ENCODE measurements around the gene G3BP2. TPM values are rescaled to one million over a fixed set of nuclear protein-coding genes. Genes with fewer than 3 reads are reported as not detected.

G3BP2 gene
- total RNA-seq, 1 donor from 2014 or later: 281 TPM

GRCh38 chr4:75698162-75698962 is 25.2 kb upstream of the G3BP2 start:
- DNase-seq (ENCODE audit: low read depth) (no peak), FAIRE-seq (no peak)
- H3K9me3 Mint-ChIP-seq (ENCODE audit: unreplicated experiment): no peaks in the 10 kb centered on the region
- H3K27me3 Mint-ChIP-seq (ENCODE audit: low read depth, unreplicated experiment): no peaks in the 10 kb centered on the region
- peaks cover 12% of the 10 kb centered on the region for H4K20me1 ChIP-seq (ENCODE audit: insufficient read depth, low read length)
- no peak overlapping the region for H3K9ac ChIP-seq (ENCODE audit: low read length)
- H3K4me3 ChIP-seq (ENCODE audit: insufficient read depth, low read depth, low read length): no peak overlapping the region
- no peaks in the 10 kb centered on the region for H3K36me3 ChIP-seq (ENCODE audit: insufficient read depth, low read length)
- no peak for TF ChIP-seq CTCF (IDR thresholded peaks at IDR 0.05; ENCODE audit: insufficient read depth, low read depth, low read length)
- no peaks in the 10 kb centered on the region for H3K4me1 ChIP-seq (ENCODE audit: insufficient read depth, low read length)
- no peak overlapping the region for H3K27ac Mint-ChIP-seq (ENCODE audit: unreplicated experiment)
- H2AFZ ChIP-seq (ENCODE audit: low read depth, low read length): no peak overlapping the region
- H3K4me2 ChIP-seq (ENCODE audit: low read length): no peak overlapping the region
- H3K27me3 ChIP-seq (ENCODE audit: insufficient read depth, low read length): no peaks in the 10 kb centered on the region
- H3K36me3 Mint-ChIP-seq (ENCODE audit: low read depth, unreplicated experiment): peaks cover 21% of the 10 kb centered on the region
- H3K4me1 Mint-ChIP-seq (ENCODE audit: low read depth, unreplicated experiment): peaks cover 3% of the 10 kb centered on the region
- H3K27ac ChIP-seq (ENCODE audit: low read depth, low read length): no peak overlapping the region
- no peak overlapping the region for H3K4me3 Mint-ChIP-seq (ENCODE audit: unreplicated experiment)
- H3K9me3 ChIP-seq (ENCODE audit: insufficient read depth, low read depth, low read length): no peaks in the 10 kb centered on the region
- peaks cover 4% of the 10 kb centered on the region for H3K79me2 ChIP-seq (ENCODE audit: insufficient read depth, low read length)

- Mint-ChIP-seq H3K4me1 (ENCODE audit: low read depth, unreplicated experiment) (no peaks in the 10 kb centered on the region), H3K27ac (ENCODE audit: unreplicated experiment) (no peak overlapping the region), H3K27me3 (ENCODE audit: low read depth, unreplicated experiment) (no peaks in the 10 kb centered on the region), H3K36me3 (ENCODE audit: low read depth, unreplicated experiment) (peaks cover 25% of the 10 kb centered on the region), H3K9me3 (ENCODE audit: unreplicated experiment) (no peaks in the 10 kb centered on the region), H3K4me3 (ENCODE audit: unreplicated experiment) (no peak overlapping the region)
- no peak overlapping the region for H2AFZ ChIP-seq (ENCODE audit: low read depth, low read length)
- FAIRE-seq (no peak), DNase-seq (ENCODE audit: low read depth) (no peak)
- H3K9me3 ChIP-seq (ENCODE audit: insufficient read depth, low read depth, low read length): no peaks in the 10 kb centered on the region
- H3K27me3 ChIP-seq (ENCODE audit: insufficient read depth, low read length): no peaks in the 10 kb centered on the region
- H3K36me3 ChIP-seq (ENCODE audit: insufficient read depth, low read length): no peaks in the 10 kb centered on the region
- H3K79me2 ChIP-seq (ENCODE audit: insufficient read depth, low read length): no peaks in the 10 kb centered on the region
- H3K27ac ChIP-seq (ENCODE audit: low read depth, low read length): no peak overlapping the region
- no peak overlapping the region for H3K9ac ChIP-seq (ENCODE audit: low read length)
- no peak for TF ChIP-seq CTCF (IDR thresholded peaks at IDR 0.05; ENCODE audit: insufficient read depth, low read depth, low read length)
- no peak for TF ChIP-seq EZH2 (IDR thresholded peaks at IDR 0.05; ENCODE audit: insufficient read depth, low read length)
- peaks cover 12% of the 10 kb centered on the region for H4K20me1 ChIP-seq (ENCODE audit: insufficient read depth, low read length)
- H3K4me1 ChIP-seq (ENCODE audit: insufficient read depth, low read length): no peaks in the 10 kb centered on the region
- no peak overlapping the region for H3K4me3 ChIP-seq (ENCODE audit: insufficient read depth, low read depth, low read length)
- no peak overlapping the region for H3K4me2 ChIP-seq (ENCODE audit: low read length)
Measured at GRCh38 chr4:75696581-75696980, 23.4 kb upstream of the G3BP2 start.

DNA sequence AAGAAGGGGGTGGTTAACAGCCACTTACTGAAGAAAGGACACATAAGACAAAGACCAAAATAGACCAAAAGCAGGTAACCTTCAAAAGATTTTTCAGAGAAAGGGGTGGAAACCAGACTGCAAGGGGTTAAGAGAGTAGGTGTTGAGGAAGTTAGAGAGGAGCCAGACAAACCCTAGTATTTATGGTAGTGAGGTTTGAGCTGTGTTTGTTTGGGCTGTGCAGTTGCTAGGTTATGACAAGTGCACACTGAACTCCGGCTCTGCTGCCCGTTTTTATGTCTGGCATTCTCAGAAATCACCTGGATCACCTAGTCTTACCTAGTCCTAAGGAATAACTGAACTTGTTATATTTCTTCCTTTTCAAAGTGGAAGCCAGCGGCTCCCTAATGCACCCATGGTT is 22.9 kb upstream of the G3BP2 start:
- Histone ChIP-seq H4K20me1 (ENCODE audit: insufficient read depth, low read length) (peaks cover 12% of the 10 kb centered on the region), H3K79me2 (ENCODE audit: insufficient read depth, low read length) (no peaks in the 10 kb centered on the region)
- peak overlapping the region; percentile 56 for H3K27ac Mint-ChIP-seq (ENCODE audit: unreplicated experiment)

More for the DNA sequence above, 22.9 kb upstream of the G3BP2 start:
- H3K4me3 ChIP-seq (ENCODE audit: insufficient read depth, low read depth, low read length): no peak overlapping the region
- no peaks in the 10 kb centered on the region for H3K4me1 Mint-ChIP-seq (ENCODE audit: low read depth, unreplicated experiment)
- H3K9me3 Mint-ChIP-seq (ENCODE audit: unreplicated experiment): no peaks in the 10 kb centered on the region
- TF ChIP-seq EZH2 (IDR thresholded peaks at IDR 0.05; ENCODE audit: insufficient read depth, low read length) (no peak), CTCF (IDR thresholded peaks at IDR 0.05; ENCODE audit: insufficient read depth, low read depth, low read length) (no peak)
- no peaks in the 10 kb centered on the region for H3K4me1 ChIP-seq (ENCODE audit: insufficient read depth, low read length)
- H3K9me3 ChIP-seq (ENCODE audit: insufficient read depth, low read depth, low read length): no peaks in the 10 kb centered on the region
- no peak overlapping the region for H3K4me3 Mint-ChIP-seq (ENCODE audit: unreplicated experiment)
- no peak overlapping the region for H3K9ac ChIP-seq (ENCODE audit: low read length)
- H3K4me2 ChIP-seq (ENCODE audit: low read length): no peak overlapping the region
- H2AFZ ChIP-seq (ENCODE audit: low read depth, low read length): no peak overlapping the region
- no peaks in the 10 kb centered on the region for H3K27me3 Mint-ChIP-seq (ENCODE audit: low read depth, unreplicated experiment)
- H3K27ac ChIP-seq (ENCODE audit: low read depth, low read length): no peak overlapping the region
- no peak for DNase-seq (ENCODE audit: low read depth)
- no peaks in the 10 kb centered on the region for H3K36me3 ChIP-seq (ENCODE audit: insufficient read depth, low read length)
- FAIRE-seq: no peak
- no peaks in the 10 kb centered on the region for H3K27me3 ChIP-seq (ENCODE audit: insufficient read depth, low read length)
- H3K36me3 Mint-ChIP-seq (ENCODE audit: low read depth, unreplicated experiment): peaks cover 27% of the 10 kb centered on the region
